NB4 (cell line): ENCODE results near the gene KRT79.

Experiments used
- CTCF ChIP-seq: IDR thresholded peaks from one replicate; pipeline ENCODE4 v1.5.1; 2012; ENCODE audit warnings: low read depth, low read length
- POLR2A ChIP-seq: IDR thresholded peaks from 2 replicates; pipeline ENCODE4 v1.6.1; 2011; ENCODE audit warnings: mild to moderate bottlenecking; ENCODE audit not compliant: insufficient read length; ENCODE audit errors: extremely low read depth

DNA sequence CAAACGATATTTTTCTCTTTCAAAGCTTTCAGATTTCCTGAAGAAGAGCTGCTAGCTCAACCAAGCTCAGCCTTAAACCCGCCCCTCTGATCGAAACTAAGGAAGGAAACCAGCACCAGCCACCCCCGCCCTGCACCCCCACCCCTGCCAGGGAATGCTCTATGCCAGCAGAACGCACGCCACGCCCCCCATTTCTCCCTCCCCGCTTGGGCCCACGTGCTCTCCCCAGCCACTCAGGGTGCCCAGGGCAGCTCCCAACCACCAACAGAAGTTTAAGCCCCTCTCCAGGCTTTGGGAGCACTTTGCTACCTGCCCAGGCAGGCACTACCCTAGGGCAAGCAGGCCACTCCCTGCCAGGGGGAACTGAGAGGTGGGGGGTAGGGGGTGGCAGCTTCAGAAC lies 33.5 kb upstream of the KRT79 start:
- TF ChIP-seq POLR2A (no peak), CTCF (no peak)
